ENCODE measurements around the gene TMED8.

DNA sequence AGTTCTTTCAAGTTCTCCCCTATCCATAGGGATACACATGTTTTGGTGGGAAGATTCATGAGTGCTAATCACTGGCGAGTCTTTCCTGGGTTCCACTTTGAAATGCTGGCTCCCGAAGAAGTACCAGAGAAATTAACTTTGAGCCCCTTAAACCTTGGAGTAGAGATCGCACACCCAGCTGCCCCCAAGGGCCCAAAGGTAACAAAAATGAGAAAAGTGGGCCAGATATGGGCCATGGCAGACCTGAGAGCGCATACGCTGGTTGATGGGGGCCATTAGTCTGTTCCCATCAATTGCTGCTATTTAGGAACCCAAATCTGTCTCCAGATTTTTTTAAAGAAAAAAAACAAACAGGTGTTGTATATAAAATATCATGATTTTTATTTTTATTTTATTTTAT is 53.9 kb downstream of the TMED8 start:
- TF ChIP-seq ZNF549 (tag by site-specific recombination; IDR thresholded peaks at IDR 0.05) (no peak), ZNF514 (tag by site-specific recombination; IDR thresholded peaks at IDR 0.05) (no peak), ZNF792 (tag by site-specific recombination; IDR thresholded peaks at IDR 0.05) (no peak), ZNF670 (tag by site-specific recombination; IDR thresholded peaks at IDR 0.05; ENCODE audit: low read depth) (no peak)
- TF ChIP-seq, protein P1, sequence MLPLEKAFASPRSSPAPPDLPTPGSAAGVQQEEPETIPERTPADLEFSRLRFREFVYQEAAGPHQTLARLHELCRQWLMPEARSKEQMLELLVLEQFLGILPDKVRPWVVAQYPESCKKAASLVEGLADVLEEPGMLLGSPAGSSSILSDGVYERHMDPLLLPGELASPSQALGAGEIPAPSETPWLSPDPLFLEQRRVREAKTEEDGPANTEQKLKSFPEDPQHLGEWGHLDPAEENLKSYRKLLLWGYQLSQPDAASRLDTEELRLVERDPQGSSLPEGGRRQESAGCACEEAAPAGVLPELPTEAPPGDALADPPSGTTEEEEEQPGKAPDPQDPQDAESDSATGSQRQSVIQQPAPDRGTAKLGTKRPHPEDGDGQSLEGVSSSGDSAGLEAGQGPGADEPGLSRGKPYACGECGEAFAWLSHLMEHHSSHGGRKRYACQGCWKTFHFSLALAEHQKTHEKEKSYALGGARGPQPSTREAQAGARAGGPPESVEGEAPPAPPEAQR (tag by site-specific recombination; IDR thresholded peaks at IDR 0.05), result no peak
- TF ChIP-seq, protein P2, sequence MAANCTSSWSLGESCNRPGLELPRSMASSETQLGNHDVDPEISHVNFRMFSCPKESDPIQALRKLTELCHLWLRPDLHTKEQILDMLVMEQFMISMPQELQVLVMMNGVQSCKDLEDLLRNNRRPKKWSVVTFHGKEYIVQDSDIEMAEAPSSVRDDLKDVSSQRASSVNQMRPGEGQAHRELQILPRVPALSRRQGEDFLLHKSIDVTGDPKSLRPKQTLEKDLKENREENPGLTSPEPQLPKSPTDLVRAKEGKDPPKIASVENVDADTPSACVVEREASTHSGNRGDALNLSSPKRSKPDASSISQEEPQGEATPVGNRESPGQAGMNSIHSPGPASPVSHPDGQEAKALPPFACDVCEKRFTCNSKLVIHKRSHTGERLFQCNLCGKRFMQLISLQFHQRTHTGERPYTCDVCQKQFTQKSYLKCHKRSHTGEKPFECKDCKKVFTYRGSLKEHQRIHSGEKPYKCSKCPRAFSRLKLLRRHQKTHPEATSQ (tag by site-specific recombination; IDR thresholded peaks at IDR 0.05), result no peak
- TF ChIP-seq, protein P3, sequence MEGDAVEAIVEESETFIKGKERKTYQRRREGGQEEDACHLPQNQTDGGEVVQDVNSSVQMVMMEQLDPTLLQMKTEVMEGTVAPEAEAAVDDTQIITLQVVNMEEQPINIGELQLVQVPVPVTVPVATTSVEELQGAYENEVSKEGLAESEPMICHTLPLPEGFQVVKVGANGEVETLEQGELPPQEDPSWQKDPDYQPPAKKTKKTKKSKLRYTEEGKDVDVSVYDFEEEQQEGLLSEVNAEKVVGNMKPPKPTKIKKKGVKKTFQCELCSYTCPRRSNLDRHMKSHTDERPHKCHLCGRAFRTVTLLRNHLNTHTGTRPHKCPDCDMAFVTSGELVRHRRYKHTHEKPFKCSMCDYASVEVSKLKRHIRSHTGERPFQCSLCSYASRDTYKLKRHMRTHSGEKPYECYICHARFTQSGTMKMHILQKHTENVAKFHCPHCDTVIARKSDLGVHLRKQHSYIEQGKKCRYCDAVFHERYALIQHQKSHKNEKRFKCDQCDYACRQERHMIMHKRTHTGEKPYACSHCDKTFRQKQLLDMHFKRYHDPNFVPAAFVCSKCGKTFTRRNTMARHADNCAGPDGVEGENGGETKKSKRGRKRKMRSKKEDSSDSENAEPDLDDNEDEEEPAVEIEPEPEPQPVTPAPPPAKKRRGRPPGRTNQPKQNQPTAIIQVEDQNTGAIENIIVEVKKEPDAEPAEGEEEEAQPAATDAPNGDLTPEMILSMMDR (tag by site-specific recombination; IDR thresholded peaks at IDR 0.05), result no peak
- TF ChIP-seq, protein P4, sequence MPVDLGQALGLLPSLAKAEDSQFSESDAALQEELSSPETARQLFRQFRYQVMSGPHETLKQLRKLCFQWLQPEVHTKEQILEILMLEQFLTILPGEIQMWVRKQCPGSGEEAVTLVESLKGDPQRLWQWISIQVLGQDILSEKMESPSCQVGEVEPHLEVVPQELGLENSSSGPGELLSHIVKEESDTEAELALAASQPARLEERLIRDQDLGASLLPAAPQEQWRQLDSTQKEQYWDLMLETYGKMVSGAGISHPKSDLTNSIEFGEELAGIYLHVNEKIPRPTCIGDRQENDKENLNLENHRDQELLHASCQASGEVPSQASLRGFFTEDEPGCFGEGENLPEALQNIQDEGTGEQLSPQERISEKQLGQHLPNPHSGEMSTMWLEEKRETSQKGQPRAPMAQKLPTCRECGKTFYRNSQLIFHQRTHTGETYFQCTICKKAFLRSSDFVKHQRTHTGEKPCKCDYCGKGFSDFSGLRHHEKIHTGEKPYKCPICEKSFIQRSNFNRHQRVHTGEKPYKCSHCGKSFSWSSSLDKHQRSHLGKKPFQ (tag by site-specific recombination; IDR thresholded peaks at IDR 0.05), result no peak
